ENCODE results near the gene SCAF1. TPM values are rescaled to one million over a fixed set of nuclear protein-coding genes. Genes with fewer than 3 reads are reported as not detected.

The SCAF1 gene
- total and polyA plus RNA-seq, 2 of the 13 experiments (the other 11 are each of a cell fraction or from before 2014, with no cell fraction given): 3.3 to 6.1 TPM

DNA sequence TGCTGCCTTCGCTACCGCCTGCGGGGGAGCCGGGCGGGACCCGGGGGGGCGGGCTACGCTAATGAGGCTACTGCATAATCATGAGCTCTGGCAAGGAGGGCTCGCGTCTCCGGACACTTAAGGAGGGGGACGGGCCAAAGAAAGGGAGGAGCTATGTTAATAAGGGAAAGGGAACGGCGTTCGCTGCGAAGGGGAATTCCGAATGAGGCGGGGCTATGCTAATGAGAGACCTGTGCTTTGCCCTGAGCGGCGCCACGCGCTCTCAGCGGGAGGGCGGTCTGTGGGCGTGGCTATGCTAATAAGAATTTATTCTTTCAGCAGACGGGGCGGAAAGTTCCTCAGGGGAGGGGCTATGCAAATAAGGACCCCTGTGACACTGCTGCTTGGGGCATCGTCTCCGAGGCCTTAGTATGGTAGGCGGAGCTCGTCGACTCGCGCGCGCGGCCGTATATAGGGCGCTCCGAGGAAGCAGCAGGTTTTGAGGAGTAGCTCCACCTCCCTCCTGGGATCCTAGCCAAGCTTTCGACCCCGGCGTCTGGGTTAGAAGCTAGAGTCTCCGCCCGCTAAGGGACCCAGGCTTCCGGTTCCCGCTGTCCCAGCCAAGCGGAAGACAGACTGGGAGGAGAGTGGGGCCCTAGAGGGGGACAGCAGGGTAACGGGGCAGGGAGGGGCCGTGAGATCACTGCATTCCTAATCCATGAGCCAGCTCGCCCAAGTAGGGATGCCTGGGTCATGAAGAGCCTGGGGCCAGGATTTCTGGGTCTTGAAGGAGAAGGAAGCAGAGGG is 1.7 kb upstream of the SCAF1 start, which contains the start of gene RRAS (continued):
- TF ChIP-seq NCOR1 (IDR thresholded peaks at IDR 0.05; ENCODE audit: borderline replicate concordance, low read length) (peak; percentile 73; the same call in 1 of the 2 replicates), HNF4A (CRISPR knock-in tag; IDR thresholded peaks at IDR 0.05) (no peak), ZNF230 (CRISPR knock-in tag; IDR thresholded peaks at IDR 0.05) (peak; percentile 75; the same call in 1 of the 2 replicates), JUND (CRISPR knock-in tag; IDR thresholded peaks at IDR 0.05) (peak; percentile 91), CHCHD3 (CRISPR knock-in tag; IDR thresholded peaks at IDR 0.05) (no peak), SAP130 (CRISPR knock-in tag; IDR thresholded peaks at IDR 0.05; ENCODE audit: low read depth) (peak; percentile 93), ZNF562 (CRISPR knock-in tag; IDR thresholded peaks at IDR 0.05; ENCODE audit: borderline replicate concordance) (no peak), ZNF432 (CRISPR knock-in tag; IDR thresholded peaks at IDR 0.05; ENCODE audit: borderline replicate concordance) (no peak), ZNF232 (CRISPR knock-in tag; IDR thresholded peaks at IDR 0.05; ENCODE audit: borderline replicate concordance) (no peak), NR2F6 (IDR thresholded peaks at IDR 0.05) (0 out of 2 replicates have a peak, but pooled peaks have one; percentile 18), NR2F6 (CRISPR knock-in tag; IDR thresholded peaks at IDR 0.05) (peak; percentile 51; the same call in 1 of the 2 replicates), NR2F2 (IDR thresholded peaks at IDR 0.05; ENCODE audit: borderline replicate concordance, low read depth) (no peak), KDM1A (CRISPR knock-in tag; IDR thresholded peaks at IDR 0.05) (0 out of 2 replicates have a peak, but pooled peaks have one; percentile 21), ZSCAN9 (CRISPR knock-in tag; IDR thresholded peaks at IDR 0.05; ENCODE audit: borderline replicate concordance) (peak; percentile 70; the same call in 1 of the 2 replicates)
- TF ChIP-seq, protein P1, sequence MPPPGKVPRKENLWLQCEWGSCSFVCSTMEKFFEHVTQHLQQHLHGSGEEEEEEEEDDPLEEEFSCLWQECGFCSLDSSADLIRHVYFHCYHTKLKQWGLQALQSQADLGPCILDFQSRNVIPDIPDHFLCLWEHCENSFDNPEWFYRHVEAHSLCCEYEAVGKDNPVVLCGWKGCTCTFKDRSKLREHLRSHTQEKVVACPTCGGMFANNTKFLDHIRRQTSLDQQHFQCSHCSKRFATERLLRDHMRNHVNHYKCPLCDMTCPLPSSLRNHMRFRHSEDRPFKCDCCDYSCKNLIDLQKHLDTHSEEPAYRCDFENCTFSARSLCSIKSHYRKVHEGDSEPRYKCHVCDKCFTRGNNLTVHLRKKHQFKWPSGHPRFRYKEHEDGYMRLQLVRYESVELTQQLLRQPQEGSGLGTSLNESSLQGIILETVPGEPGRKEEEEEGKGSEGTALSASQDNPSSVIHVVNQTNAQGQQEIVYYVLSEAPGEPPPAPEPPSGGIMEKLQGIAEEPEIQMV (CRISPR knock-in tag; IDR thresholded peaks at IDR 0.05; ENCODE audit: low read depth): peak; percentile 6; the same call in 1 of the 2 replicates
- TF ChIP-seq, protein P2, sequence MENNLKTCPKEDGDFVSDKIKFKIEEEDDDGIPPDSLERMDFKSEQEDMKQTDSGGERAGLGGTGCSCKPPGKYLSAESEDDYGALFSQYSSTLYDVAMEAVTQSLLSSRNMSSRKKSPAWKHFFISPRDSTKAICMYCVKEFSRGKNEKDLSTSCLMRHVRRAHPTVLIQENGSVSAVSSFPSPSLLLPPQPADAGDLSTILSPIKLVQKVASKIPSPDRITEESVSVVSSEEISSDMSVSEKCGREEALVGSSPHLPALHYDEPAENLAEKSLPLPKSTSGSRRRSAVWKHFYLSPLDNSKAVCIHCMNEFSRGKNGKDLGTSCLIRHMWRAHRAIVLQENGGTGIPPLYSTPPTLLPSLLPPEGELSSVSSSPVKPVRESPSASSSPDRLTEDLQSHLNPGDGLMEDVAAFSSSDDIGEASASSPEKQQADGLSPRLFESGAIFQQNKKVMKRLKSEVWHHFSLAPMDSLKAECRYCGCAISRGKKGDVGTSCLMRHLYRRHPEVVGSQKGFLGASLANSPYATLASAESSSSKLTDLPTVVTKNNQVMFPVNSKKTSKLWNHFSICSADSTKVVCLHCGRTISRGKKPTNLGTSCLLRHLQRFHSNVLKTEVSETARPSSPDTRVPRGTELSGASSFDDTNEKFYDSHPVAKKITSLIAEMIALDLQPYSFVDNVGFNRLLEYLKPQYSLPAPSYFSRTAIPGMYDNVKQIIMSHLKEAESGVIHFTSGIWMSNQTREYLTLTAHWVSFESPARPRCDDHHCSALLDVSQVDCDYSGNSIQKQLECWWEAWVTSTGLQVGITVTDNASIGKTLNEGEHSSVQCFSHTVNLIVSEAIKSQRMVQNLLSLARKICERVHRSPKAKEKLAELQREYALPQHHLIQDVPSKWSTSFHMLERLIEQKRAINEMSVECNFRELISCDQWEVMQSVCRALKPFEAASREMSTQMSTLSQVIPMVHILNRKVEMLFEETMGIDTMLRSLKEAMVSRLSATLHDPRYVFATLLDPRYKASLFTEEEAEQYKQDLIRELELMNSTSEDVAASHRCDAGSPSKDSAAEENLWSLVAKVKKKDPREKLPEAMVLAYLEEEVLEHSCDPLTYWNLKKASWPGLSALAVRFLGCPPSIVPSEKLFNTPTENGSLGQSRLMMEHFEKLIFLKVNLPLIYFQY (CRISPR knock-in tag; IDR thresholded peaks at IDR 0.05; ENCODE audit: borderline replicate concordance): peak; percentile 10; the same call in 1 of the 2 replicates
- TF ChIP-seq, protein P3, sequence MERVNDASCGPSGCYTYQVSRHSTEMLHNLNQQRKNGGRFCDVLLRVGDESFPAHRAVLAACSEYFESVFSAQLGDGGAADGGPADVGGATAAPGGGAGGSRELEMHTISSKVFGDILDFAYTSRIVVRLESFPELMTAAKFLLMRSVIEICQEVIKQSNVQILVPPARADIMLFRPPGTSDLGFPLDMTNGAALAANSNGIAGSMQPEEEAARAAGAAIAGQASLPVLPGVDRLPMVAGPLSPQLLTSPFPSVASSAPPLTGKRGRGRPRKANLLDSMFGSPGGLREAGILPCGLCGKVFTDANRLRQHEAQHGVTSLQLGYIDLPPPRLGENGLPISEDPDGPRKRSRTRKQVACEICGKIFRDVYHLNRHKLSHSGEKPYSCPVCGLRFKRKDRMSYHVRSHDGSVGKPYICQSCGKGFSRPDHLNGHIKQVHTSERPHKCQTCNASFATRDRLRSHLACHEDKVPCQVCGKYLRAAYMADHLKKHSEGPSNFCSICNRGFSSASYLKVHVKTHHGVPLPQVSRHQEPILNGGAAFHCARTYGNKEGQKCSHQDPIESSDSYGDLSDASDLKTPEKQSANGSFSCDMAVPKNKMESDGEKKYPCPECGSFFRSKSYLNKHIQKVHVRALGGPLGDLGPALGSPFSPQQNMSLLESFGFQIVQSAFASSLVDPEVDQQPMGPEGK (CRISPR knock-in tag; IDR thresholded peaks at IDR 0.05): peak; percentile 93
- TF ChIP-seq, protein P4, sequence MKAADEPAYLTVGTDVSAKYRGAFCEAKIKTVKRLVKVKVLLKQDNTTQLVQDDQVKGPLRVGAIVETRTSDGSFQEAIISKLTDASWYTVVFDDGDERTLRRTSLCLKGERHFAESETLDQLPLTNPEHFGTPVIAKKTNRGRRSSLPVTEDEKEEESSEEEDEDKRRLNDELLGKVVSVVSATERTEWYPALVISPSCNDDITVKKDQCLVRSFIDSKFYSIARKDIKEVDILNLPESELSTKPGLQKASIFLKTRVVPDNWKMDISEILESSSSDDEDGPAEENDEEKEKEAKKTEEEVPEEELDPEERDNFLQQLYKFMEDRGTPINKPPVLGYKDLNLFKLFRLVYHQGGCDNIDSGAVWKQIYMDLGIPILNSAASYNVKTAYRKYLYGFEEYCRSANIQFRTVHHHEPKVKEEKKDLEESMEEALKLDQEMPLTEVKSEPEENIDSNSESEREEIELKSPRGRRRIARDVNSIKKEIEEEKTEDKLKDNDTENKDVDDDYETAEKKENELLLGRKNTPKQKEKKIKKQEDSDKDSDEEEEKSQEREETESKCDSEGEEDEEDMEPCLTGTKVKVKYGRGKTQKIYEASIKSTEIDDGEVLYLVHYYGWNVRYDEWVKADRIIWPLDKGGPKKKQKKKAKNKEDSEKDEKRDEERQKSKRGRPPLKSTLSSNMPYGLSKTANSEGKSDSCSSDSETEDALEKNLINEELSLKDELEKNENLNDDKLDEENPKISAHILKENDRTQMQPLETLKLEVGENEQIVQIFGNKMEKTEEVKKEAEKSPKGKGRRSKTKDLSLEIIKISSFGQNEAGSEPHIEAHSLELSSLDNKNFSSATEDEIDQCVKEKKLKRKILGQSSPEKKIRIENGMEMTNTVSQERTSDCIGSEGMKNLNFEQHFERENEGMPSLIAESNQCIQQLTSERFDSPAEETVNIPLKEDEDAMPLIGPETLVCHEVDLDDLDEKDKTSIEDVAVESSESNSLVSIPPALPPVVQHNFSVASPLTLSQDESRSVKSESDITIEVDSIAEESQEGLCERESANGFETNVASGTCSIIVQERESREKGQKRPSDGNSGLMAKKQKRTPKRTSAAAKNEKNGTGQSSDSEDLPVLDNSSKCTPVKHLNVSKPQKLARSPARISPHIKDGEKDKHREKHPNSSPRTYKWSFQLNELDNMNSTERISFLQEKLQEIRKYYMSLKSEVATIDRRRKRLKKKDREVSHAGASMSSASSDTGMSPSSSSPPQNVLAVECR (CRISPR knock-in tag; IDR thresholded peaks at IDR 0.05; ENCODE audit: borderline replicate concordance): peak; percentile 72; the same call in 1 of the 2 replicates

All from HepG2 (cell line).